ENCODE results near the gene DDIT3. TPM values are rescaled to one million over a fixed set of nuclear protein-coding genes. Genes with fewer than 3 reads are reported as not detected.

Gene DDIT3
- total RNA-seq, 1 experiment from 2014 or later = 3.4 TPM

DNA sequence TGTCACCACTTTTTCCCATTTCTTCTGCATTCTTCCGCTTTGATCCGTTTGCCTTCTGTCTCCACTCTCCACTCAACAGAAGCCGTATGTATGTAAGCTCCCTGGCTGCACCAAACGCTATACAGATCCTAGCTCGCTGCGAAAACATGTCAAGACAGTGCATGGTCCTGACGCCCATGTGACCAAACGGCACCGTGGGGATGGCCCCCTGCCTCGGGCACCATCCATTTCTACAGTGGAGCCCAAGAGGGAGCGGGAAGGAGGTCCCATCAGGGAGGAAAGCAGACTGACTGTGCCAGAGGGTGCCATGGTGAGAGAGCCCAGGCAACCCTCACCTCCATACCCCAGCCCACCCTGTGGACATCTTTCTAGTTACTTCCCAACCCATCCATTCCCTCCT, 52.4 kb downstream of the DDIT3 start:
- H3K27ac Mint-ChIP-seq = no peak overlapping the region
- ChIA-PET POLR2A (no interaction called here), CTCF (interaction anchor here (0.6 kb wide), 1 partner anchor 20 kb away, joined by 3 read pairs; the partner anchor contains the start of gene MARS1)
- ATAC-seq (no peak), DNase-seq (ENCODE audit: low spot score) (no peak)
- peaks cover 6% of the 10 kb centered on the region for H3K4me1 Mint-ChIP-seq
- 0 out of 2 replicates have a peak, but pooled peaks cover 3% of the 10 kb centered on the region for H3K36me3 Mint-ChIP-seq
- no peak for TF ChIP-seq ZNF232 (CRISPR knock-in tag; IDR thresholded peaks at IDR 0.05)
- peaks cover 26% of the 10 kb centered on the region for H3K27me3 Mint-ChIP-seq (ENCODE audit: low read depth)
- H3K9me3 Mint-ChIP-seq = no peaks in the 10 kb centered on the region
- no peak overlapping the region for H3K4me3 Mint-ChIP-seq

DNA sequence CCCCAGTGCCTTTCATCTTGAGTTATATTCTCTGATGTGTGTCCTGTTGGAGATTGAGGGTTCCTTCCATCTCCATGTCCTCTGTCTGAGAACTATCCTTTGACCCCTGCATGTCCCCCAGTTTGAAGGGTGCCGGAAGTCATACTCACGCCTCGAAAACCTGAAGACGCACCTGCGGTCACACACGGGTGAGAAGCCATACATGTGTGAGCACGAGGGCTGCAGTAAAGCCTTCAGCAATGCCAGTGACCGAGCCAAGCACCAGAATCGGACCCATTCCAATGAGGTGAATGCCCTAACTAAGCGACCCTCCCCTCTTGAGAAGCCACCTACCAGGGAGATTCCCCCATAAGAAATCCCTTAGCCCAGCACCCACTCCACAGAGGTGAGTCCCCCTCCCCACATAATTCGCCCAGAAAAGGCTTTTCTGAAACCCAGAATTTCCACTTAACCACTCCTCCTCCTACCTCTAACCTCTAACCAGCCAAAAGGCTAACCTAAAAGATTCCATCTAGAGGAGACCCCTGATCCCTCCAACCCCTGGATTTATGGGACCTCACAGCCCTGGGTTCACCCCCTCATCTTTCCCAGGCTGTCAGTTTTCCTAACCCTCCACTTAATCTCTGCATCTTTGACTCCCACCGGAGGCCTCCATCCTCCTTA, 53.0 kb downstream of the DDIT3 start:
- no peak overlapping the region for H3K4me3 Mint-ChIP-seq
- H3K36me3 Mint-ChIP-seq = 0 out of 2 replicates have a peak, but pooled peaks cover 3% of the 10 kb centered on the region
- CTCF ChIA-PET = no interaction called here
- TF ChIP-seq NFATC4 (CRISPR knock-in tag; IDR thresholded peaks at IDR 0.05) = no peak
- TF ChIP-seq IRF2 (CRISPR knock-in tag; IDR thresholded peaks at IDR 0.05; ENCODE audit: borderline replicate concordance, low read depth) = no peak
- TF ChIP-seq, protein P1, sequence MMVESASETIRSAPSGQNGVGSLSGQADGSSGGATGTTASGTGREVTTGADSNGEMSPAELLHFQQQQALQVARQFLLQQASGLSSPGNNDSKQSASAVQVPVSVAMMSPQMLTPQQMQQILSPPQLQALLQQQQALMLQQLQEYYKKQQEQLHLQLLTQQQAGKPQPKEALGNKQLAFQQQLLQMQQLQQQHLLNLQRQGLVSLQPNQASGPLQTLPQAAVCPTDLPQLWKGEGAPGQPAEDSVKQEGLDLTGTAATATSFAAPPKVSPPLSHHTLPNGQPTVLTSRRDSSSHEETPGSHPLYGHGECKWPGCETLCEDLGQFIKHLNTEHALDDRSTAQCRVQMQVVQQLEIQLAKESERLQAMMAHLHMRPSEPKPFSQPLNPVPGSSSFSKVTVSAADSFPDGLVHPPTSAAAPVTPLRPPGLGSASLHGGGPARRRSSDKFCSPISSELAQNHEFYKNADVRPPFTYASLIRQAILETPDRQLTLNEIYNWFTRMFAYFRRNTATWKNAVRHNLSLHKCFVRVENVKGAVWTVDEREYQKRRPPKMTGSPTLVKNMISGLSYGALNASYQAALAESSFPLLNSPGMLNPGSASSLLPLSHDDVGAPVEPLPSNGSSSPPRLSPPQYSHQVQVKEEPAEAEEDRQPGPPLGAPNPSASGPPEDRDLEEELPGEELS (CRISPR knock-in tag; IDR thresholded peaks at IDR 0.05) = no peak
- TF ChIP-seq JUN (CRISPR knock-in tag; IDR thresholded peaks at IDR 0.05) = no peak
- TF ChIP-seq, protein P2, sequence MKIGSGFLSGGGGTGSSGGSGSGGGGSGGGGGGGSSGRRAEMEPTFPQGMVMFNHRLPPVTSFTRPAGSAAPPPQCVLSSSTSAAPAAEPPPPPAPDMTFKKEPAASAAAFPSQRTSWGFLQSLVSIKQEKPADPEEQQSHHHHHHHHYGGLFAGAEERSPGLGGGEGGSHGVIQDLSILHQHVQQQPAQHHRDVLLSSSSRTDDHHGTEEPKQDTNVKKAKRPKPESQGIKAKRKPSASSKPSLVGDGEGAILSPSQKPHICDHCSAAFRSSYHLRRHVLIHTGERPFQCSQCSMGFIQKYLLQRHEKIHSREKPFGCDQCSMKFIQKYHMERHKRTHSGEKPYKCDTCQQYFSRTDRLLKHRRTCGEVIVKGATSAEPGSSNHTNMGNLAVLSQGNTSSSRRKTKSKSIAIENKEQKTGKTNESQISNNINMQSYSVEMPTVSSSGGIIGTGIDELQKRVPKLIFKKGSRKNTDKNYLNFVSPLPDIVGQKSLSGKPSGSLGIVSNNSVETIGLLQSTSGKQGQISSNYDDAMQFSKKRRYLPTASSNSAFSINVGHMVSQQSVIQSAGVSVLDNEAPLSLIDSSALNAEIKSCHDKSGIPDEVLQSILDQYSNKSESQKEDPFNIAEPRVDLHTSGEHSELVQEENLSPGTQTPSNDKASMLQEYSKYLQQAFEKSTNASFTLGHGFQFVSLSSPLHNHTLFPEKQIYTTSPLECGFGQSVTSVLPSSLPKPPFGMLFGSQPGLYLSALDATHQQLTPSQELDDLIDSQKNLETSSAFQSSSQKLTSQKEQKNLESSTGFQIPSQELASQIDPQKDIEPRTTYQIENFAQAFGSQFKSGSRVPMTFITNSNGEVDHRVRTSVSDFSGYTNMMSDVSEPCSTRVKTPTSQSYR (CRISPR knock-in tag; IDR thresholded peaks at IDR 0.05) = no peak
- TF ChIP-seq, protein P3, sequence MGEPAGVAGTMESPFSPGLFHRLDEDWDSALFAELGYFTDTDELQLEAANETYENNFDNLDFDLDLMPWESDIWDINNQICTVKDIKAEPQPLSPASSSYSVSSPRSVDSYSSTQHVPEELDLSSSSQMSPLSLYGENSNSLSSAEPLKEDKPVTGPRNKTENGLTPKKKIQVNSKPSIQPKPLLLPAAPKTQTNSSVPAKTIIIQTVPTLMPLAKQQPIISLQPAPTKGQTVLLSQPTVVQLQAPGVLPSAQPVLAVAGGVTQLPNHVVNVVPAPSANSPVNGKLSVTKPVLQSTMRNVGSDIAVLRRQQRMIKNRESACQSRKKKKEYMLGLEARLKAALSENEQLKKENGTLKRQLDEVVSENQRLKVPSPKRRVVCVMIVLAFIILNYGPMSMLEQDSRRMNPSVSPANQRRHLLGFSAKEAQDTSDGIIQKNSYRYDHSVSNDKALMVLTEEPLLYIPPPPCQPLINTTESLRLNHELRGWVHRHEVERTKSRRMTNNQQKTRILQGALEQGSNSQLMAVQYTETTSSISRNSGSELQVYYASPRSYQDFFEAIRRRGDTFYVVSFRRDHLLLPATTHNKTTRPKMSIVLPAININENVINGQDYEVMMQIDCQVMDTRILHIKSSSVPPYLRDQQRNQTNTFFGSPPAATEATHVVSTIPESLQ (CRISPR knock-in tag; IDR thresholded peaks at IDR 0.05) = no peak
- no peak for TF ChIP-seq OVOL2 (CRISPR knock-in tag; IDR thresholded peaks at IDR 0.05; ENCODE audit: borderline replicate concordance)
- TF ChIP-seq NFE2L1 (CRISPR knock-in tag; IDR thresholded peaks at IDR 0.05) = no peak
- TF ChIP-seq KAT7 (CRISPR knock-in tag; IDR thresholded peaks at IDR 0.05; ENCODE audit: borderline replicate concordance) = no peak
- no peak for TF ChIP-seq ZNF416 (CRISPR knock-in tag; IDR thresholded peaks at IDR 0.05)
- TF ChIP-seq, protein P4, sequence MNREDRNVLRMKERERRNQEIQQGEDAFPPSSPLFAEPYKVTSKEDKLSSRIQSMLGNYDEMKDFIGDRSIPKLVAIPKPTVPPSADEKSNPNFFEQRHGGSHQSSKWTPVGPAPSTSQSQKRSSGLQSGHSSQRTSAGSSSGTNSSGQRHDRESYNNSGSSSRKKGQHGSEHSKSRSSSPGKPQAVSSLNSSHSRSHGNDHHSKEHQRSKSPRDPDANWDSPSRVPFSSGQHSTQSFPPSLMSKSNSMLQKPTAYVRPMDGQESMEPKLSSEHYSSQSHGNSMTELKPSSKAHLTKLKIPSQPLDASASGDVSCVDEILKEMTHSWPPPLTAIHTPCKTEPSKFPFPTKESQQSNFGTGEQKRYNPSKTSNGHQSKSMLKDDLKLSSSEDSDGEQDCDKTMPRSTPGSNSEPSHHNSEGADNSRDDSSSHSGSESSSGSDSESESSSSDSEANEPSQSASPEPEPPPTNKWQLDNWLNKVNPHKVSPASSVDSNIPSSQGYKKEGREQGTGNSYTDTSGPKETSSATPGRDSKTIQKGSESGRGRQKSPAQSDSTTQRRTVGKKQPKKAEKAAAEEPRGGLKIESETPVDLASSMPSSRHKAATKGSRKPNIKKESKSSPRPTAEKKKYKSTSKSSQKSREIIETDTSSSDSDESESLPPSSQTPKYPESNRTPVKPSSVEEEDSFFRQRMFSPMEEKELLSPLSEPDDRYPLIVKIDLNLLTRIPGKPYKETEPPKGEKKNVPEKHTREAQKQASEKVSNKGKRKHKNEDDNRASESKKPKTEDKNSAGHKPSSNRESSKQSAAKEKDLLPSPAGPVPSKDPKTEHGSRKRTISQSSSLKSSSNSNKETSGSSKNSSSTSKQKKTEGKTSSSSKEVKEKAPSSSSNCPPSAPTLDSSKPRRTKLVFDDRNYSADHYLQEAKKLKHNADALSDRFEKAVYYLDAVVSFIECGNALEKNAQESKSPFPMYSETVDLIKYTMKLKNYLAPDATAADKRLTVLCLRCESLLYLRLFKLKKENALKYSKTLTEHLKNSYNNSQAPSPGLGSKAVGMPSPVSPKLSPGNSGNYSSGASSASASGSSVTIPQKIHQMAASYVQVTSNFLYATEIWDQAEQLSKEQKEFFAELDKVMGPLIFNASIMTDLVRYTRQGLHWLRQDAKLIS (CRISPR knock-in tag; IDR thresholded peaks at IDR 0.05; ENCODE audit: borderline replicate concordance) = no peak
- no peak for TF ChIP-seq GRHL2 (CRISPR knock-in tag; IDR thresholded peaks at IDR 0.05; ENCODE audit: insufficient replicate concordance, severe bottlenecking)
- TF ChIP-seq, protein P5, sequence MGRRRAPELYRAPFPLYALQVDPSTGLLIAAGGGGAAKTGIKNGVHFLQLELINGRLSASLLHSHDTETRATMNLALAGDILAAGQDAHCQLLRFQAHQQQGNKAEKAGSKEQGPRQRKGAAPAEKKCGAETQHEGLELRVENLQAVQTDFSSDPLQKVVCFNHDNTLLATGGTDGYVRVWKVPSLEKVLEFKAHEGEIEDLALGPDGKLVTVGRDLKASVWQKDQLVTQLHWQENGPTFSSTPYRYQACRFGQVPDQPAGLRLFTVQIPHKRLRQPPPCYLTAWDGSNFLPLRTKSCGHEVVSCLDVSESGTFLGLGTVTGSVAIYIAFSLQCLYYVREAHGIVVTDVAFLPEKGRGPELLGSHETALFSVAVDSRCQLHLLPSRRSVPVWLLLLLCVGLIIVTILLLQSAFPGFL (CRISPR knock-in tag; IDR thresholded peaks at IDR 0.05; ENCODE audit: borderline replicate concordance) = no peak
- TF ChIP-seq ZNF121 (CRISPR knock-in tag; IDR thresholded peaks at IDR 0.05) = no peak
- TF ChIP-seq ZNF423 (CRISPR knock-in tag; IDR thresholded peaks at IDR 0.05) = no peak
- TF ChIP-seq CREB1 (CRISPR knock-in tag; IDR thresholded peaks at IDR 0.05) = no peak
- peaks cover 9% of the 10 kb centered on the region for H3K4me1 Mint-ChIP-seq
- POLR2A ChIA-PET = no interaction called here
- H3K27ac Mint-ChIP-seq = no peak overlapping the region
- ATAC-seq = no peak
- H3K27me3 Mint-ChIP-seq (ENCODE audit: low read depth) = peaks cover 24% of the 10 kb centered on the region
- no peaks in the 10 kb centered on the region for H3K9me3 Mint-ChIP-seq
- DNase-seq (ENCODE audit: low spot score) = no peak

Data from WTC11 (cell line).